IMR-90 (cell line): ENCODE results near the gene RANBP10. TPM values are rescaled to one million over a fixed set of nuclear protein-coding genes. Genes with fewer than 3 reads are reported as not detected.

Source experiments
- ATAC-seq: fragments of 200-7000 bp; cut with Tn5 transposase; 2 replicates; pipeline ENCODE4 v1.9.1; 2020; ENCODE audit warnings: low read depth, mild to moderate bottlenecking, moderate library complexity
- BruUV-seq: library from RNA; stranded (reverse); fragments of 400-500 nt; replicated peaks from 2 replicates; lab custom pipeline; 2021; lab: Mats Ljungman, UMichigan
- CTCF ChIA-PET: fragments of 300-600 bp; formaldehyde crosslinking; extraction: SDS; loops from one replicate; lab custom pipeline; 2021; ENCODE audit warnings: antibody characterized with exemption; lab: Yijun Ruan, JAX
- POLR2A ChIA-PET: fragments of 300-600 bp; sonication (Branson Sonifier 250); formaldehyde crosslinking; loops from one replicate; lab custom pipeline; 2022; ENCODE audit warnings: antibody characterized with exemption; ENCODE audit not compliant: unreplicated experiment; lab: Charles Lee
- DNase-seq: peaks from one replicate; pipeline ENCODE4 v3.0.0; 2013
- H2AFZ ChIP-seq: replicated peaks from 2 replicates; pipeline ENCODE3; 2013; ENCODE audit warnings: low read length, mild to moderate bottlenecking; ENCODE audit not compliant: poor library complexity
- H2AK5ac ChIP-seq: 2 replicates; pipeline ENCODE4 v1.6.1; 2013; ENCODE audit warnings: low read depth, low read length, inconsistent platforms
- H2AK9ac ChIP-seq: replicated peaks from 2 replicates; pipeline ENCODE3; 2013; ENCODE audit warnings: mild to moderate bottlenecking, low read depth, low read length, moderate library complexity; ENCODE audit not compliant: poor library complexity
- H2BK120ac ChIP-seq: 2 replicates; pipeline ENCODE4 v1.6.1; 2013; ENCODE audit warnings: low read depth, low read length, inconsistent platforms
- H2BK15ac ChIP-seq: 3 replicates; pipeline ENCODE4 v1.6.1; 2013; ENCODE audit warnings: low read depth, low read length, inconsistent platforms
- H2BK20ac ChIP-seq: 2 replicates; pipeline ENCODE4 v1.6.1; 2013; ENCODE audit warnings: low read depth, mild to moderate bottlenecking, inconsistent platforms, low read length, moderate library complexity
- H2BK5ac ChIP-seq: 2 replicates; pipeline ENCODE4 v1.6.1; 2013; ENCODE audit warnings: mild to moderate bottlenecking, low read depth, low read length, inconsistent platforms; ENCODE audit not compliant: poor library complexity, severe bottlenecking
- H3K14ac ChIP-seq: replicated peaks from 2 replicates; pipeline ENCODE4 v1.6.1; 2013; ENCODE audit warnings: low read depth, low read length, inconsistent platforms
- H3K18ac ChIP-seq: 2 replicates; pipeline ENCODE4 v1.6.1; 2013; ENCODE audit warnings: low read depth, low read length, control low read depth
- H3K23ac ChIP-seq: 2 replicates; pipeline ENCODE4 v1.6.1; 2013; ENCODE audit warnings: low read depth, low read length, inconsistent platforms
- H3K27ac ChIP-seq: 2 replicates; pipeline ENCODE4 v1.5.1; 2013; ENCODE audit warnings: mild to moderate bottlenecking, control low read depth, low read length; ENCODE audit not compliant: insufficient read depth
- H3K27me3 ChIP-seq: 2 replicates; pipeline ENCODE4 v1.6.1; 2013; ENCODE audit warnings: low read length; ENCODE audit not compliant: control insufficient read depth, insufficient read depth
- H3K36me3 ChIP-seq: 2 replicates; pipeline ENCODE4 v1.6.1; 2013; ENCODE audit warnings: low read length, mixed read lengths; ENCODE audit not compliant: control insufficient read depth, insufficient read depth
- H3K4ac ChIP-seq: 2 replicates; pipeline ENCODE4 v1.6.1; 2013; ENCODE audit warnings: low read depth, low read length, inconsistent platforms
- H3K4me1 ChIP-seq: 2 replicates; pipeline ENCODE4 v1.6.1; 2013; ENCODE audit warnings: low read length, mixed read lengths; ENCODE audit not compliant: control insufficient read depth, insufficient read depth
- H3K4me2 ChIP-seq: 2 replicates; pipeline ENCODE4 v1.6.1; 2013; ENCODE audit warnings: low read depth, mild to moderate bottlenecking, control low read depth, low read length, moderate library complexity
- H3K4me3 ChIP-seq: 2 replicates; pipeline ENCODE4 v1.5.1; 2013; ENCODE audit warnings: low read depth, mild to moderate bottlenecking, control low read depth, low read length, moderate library complexity; ENCODE audit not compliant: insufficient read depth
- H3K56ac ChIP-seq: 2 replicates; pipeline ENCODE4 v1.6.1; 2013; ENCODE audit warnings: low read length, inconsistent platforms; ENCODE audit not compliant: insufficient read depth; ENCODE audit errors: extremely low read depth
- H3K79me1 ChIP-seq, 2 experiments: 2 replicates each; pipeline ENCODE4 v1.6.1; 2013; ENCODE audit warnings: low read length in 2 of 2, inconsistent platforms in 1 of 2, low read depth in 1 of 2
- H3K9ac ChIP-seq: 2 replicates; pipeline ENCODE4 v1.6.1; 2013; ENCODE audit warnings: low read depth, low read length, control low read depth
- H3K9me1 ChIP-seq: 2 replicates; pipeline ENCODE4 v1.6.1; 2013; ENCODE audit warnings: low read length, inconsistent platforms; ENCODE audit not compliant: insufficient read depth
- H3K9me3 ChIP-seq: 2 replicates; pipeline ENCODE4 v1.6.1; 2013; ENCODE audit warnings: low read length; ENCODE audit not compliant: control insufficient read depth, insufficient read depth
- H4K20me1 ChIP-seq: 2 replicates; pipeline ENCODE4 v1.6.1; 2013; ENCODE audit warnings: low read length, inconsistent platforms; ENCODE audit not compliant: insufficient read depth
- H4K5ac ChIP-seq: 2 replicates; pipeline ENCODE4 v1.6.1; 2013; ENCODE audit warnings: mild to moderate bottlenecking, low read depth, low read length, control low read depth
- H4K8ac ChIP-seq, 2 experiments: 2 replicates each; pipeline ENCODE4 v1.6.1; 2013; ENCODE audit warnings: low read depth in 2 of 2, low read length in 2 of 2, control low read depth in 1 of 2, inconsistent platforms in 1 of 2
- H4K91ac ChIP-seq: 2 replicates; pipeline ENCODE4 v1.6.1; 2013; ENCODE audit warnings: low read depth, low read length, inconsistent platforms; ENCODE audit not compliant: insufficient read depth
- BHLHE40 ChIP-seq: fragments of 150-350 bp; IDR thresholded peaks from 2 replicates; pipeline ENCODE4 v1.6.1; 2016; ENCODE audit warnings: mild to moderate bottlenecking, low read depth, low read length
- CEBPB ChIP-seq: IDR thresholded peaks from 2 replicates; pipeline ENCODE4 v1.6.1; 2012; ENCODE audit warnings: low read depth, low read length, improper control_type of control experiment
- CHD1 ChIP-seq: IDR thresholded peaks from 2 replicates; pipeline ENCODE4 v1.6.1; 2012; ENCODE audit warnings: low read depth, low read length, improper control_type of control experiment
- CTCF ChIP-seq: conservative IDR thresholded peaks from 2 replicates; pipeline ENCODE4 v1.5.1; 2012; ENCODE audit warnings: mild to moderate bottlenecking, low read depth, low read length, improper control_type of control experiment
- ELK1 ChIP-seq: fragments of 150-350 bp; IDR thresholded peaks from 2 replicates; pipeline ENCODE4 v1.6.1; 2016; ENCODE audit warnings: low read depth, mild to moderate bottlenecking, low read length, moderate library complexity, borderline replicate concordance
- FOS ChIP-seq: fragments of 150-350 bp; IDR thresholded peaks from 2 replicates; pipeline ENCODE4 v1.6.1; 2016; ENCODE audit warnings: low read depth, low read length
- MAFK ChIP-seq: IDR thresholded peaks from 2 replicates; pipeline ENCODE4 v1.6.1; 2012; ENCODE audit warnings: low read depth, low read length, improper control_type of control experiment
- MAZ ChIP-seq: IDR thresholded peaks from 2 replicates; pipeline ENCODE4 v1.6.1; 2012; ENCODE audit warnings: low read depth, mild to moderate bottlenecking, low read length, improper control_type of control experiment, moderate library complexity, borderline replicate concordance
- MXI1 ChIP-seq: IDR thresholded peaks from 2 replicates; pipeline ENCODE4 v1.6.1; 2012; ENCODE audit warnings: low read depth, mild to moderate bottlenecking, low read length, moderate library complexity, borderline replicate concordance
- NFE2L2 ChIP-seq: fragments of 150-350 bp; IDR thresholded peaks from 2 replicates; pipeline ENCODE4 v1.6.1; 2016; ENCODE audit warnings: low read depth, mild to moderate bottlenecking, low read length
- POLR2A ChIP-seq: IDR thresholded peaks from 2 replicates; pipeline ENCODE4 v1.6.1; 2012; ENCODE audit warnings: mild to moderate bottlenecking, low read depth, low read length
- RAD21 ChIP-seq: IDR thresholded peaks from 2 replicates; pipeline ENCODE4 v1.6.1; 2012; ENCODE audit warnings: low read length, improper control_type of control experiment
- RCOR1 ChIP-seq: IDR thresholded peaks from 2 replicates; pipeline ENCODE4 v1.6.1; 2012; ENCODE audit warnings: mild to moderate bottlenecking, low read length, improper control_type of control experiment; ENCODE audit not compliant: insufficient replicate concordance
- RFX5 ChIP-seq: IDR thresholded peaks from 2 replicates; pipeline ENCODE4 v1.8.0; 2012; ENCODE audit warnings: low read depth, mild to moderate bottlenecking, low read length, moderate library complexity
- SMC3 ChIP-seq: fragments of 150-350 bp; IDR thresholded peaks from 2 replicates; pipeline ENCODE4 v1.6.1; 2016; ENCODE audit warnings: low read depth, mild to moderate bottlenecking, antibody characterized with exemption, low read length, moderate library complexity
- USF2 ChIP-seq: fragments of 150-350 bp; IDR thresholded peaks from 2 replicates; pipeline ENCODE4 v1.6.1; 2017; ENCODE audit warnings: mild to moderate bottlenecking, antibody characterized with exemption, low read length, low read depth
- WGBS, 2 experiments: methylation state at CpG; one replicate each; pipeline versions ENCODE4 v1.1.5 to v1.1.7; 2013; ENCODE audit warnings: missing lambda C conversion rate in 2 of 2; ENCODE audit not compliant: insufficient read length in 1 of 2; ENCODE audit errors: extremely low coverage in 2 of 2; 5-methylcytosine and 5-hydroxymethylcytosine counted together
- dilution Hi-C: fragments of 300-500 bp; cut with HindIII; formaldehyde crosslinking; loops from one replicate; pipeline ENCODE4 v1.14.3; 2018; ENCODE audit warnings: low sequenced_read_pairs; ENCODE audit not compliant: unreplicated experiment
- in situ Hi-C: fragments of 300-500 bp; cut with MboI; formaldehyde crosslinking; loops from 3 replicates; pipeline ENCODE4 v1.14.3; 2019; ENCODE audit warnings: low sequenced_read_pairs, inconsistent platforms, mixed read lengths
- intact Hi-C: fragments of 100-400 bp; cut with micrococcal nuclease; formaldehyde crosslinking; loops from 2 replicates; pipeline ENCODE4 v1.10.0; 2022
- polyA plus RNA-seq, 3 experiments: library from polyadenylated mRNA; depleted of rRNA; stranded (reverse); fragments of >200 nt; gene quantifications; 2 replicates each; pipeline ENCODE4 v1.2.3, GENCODE V29; 2012; ENCODE audit warnings: low replicate concordance in 1 of 3
- total RNA-seq: library from RNA; depleted of rRNA; stranded (reverse); fragments of >200 nt; gene quantifications from 2 replicates; pipeline ENCODE4 v1.2.3, GENCODE V29; 2012

RANBP10 gene
- total and polyA plus RNA-seq, 2 of the 4 experiments (the other 2 are of a cell fraction) = 2.7 to 12.1 TPM

GRCh38 chr16:67781565-67781921 lies 24.8 kb downstream of the RANBP10 start:
- Histone ChIP-seq H4K5ac (no peak overlapping the region), H3K9me3 (no peaks in the 10 kb centered on the region), H2BK20ac (no peak overlapping the region), H2AK9ac (no peak overlapping the region), H3K4ac (no peak overlapping the region), H3K4me2 (no peak overlapping the region), H3K18ac (no peak overlapping the region), H2BK15ac (no peak overlapping the region), H3K4me3 (no peak overlapping the region), H3K9ac (no peak overlapping the region), H3K4me1 (no peaks in the 10 kb centered on the region), H3K27ac (no peak overlapping the region), H3K23ac (no peak overlapping the region), H3K27me3 (no peaks in the 10 kb centered on the region), H3K9me1 (peaks cover 12% of the 10 kb centered on the region; the same call in 1 of the 2 replicates), H4K8ac (no peak overlapping the region), H3K56ac (no peak overlapping the region), H3K14ac (no peak overlapping the region), H4K91ac (no peak overlapping the region), H3K79me1 (peaks cover 19 to 56% of the 10 kb centered on the region in 2 experiments), H2AFZ (no peak overlapping the region), H2BK5ac (no peak overlapping the region), H2AK5ac (no peak overlapping the region), H3K36me3 (peaks cover 2% of the 10 kb centered on the region; the same call in 1 of the 2 replicates), H4K20me1 (peaks cover 19% of the 10 kb centered on the region; the same call in 1 of the 2 replicates), H2BK120ac (no peak overlapping the region)
- TF ChIP-seq MAZ (no peak), RFX5 (no peak), POLR2A (no peak), BHLHE40 (no peak), SMC3 (no peak), ELK1 (no peak), FOS (no peak), CEBPB (no peak), MXI1 (no peak), USF2 (no peak), CHD1 (no peak), CTCF (no peak), RAD21 (no peak), MAFK (no peak), NFE2L2 (no peak), RCOR1 (no peak)
- intact Hi-C loops (no loop called here), dilution Hi-C loops (no loop called here), in situ Hi-C loops (no loop called here)
- BruUV-seq = no TSS peak
- ATAC-seq = no peak
- CTCF ChIA-PET = no interaction called here
- no peak for DNase-seq
- 94% methylated on average over 3 of the region's 5 CpGs; no CpG with 5 or more reads in 1 of the 2 experiments for WGBS, 2 experiments
- POLR2A ChIA-PET = no interaction called here
